H9 (cell line): Measurements from ENCODE around the gene COL8A2. TPM values are rescaled to one million over a fixed set of nuclear protein-coding genes. Genes with fewer than 3 reads are reported as not detected.

Source experiments
- DNase-seq: peaks from one replicate; pipeline ENCODE4 v3.0.0-alpha.2; 2017
- H2AFZ ChIP-seq: one replicate; pipeline ENCODE4 v1.6.1; 2013; ENCODE audit warnings: mild to moderate bottlenecking, low read length, control low read depth, moderate library complexity
- H2AK5ac ChIP-seq: 2 replicates; pipeline ENCODE4 v1.6.1; 2013; ENCODE audit warnings: low read length, control low read depth, mixed read lengths; ENCODE audit not compliant: insufficient read length
- H2BK120ac ChIP-seq: one replicate; pipeline ENCODE4 v1.6.1; 2013; ENCODE audit warnings: low read depth, mild to moderate bottlenecking, low read length, control low read depth, inconsistent platforms; ENCODE audit not compliant: poor library complexity, severe bottlenecking
- H2BK12ac ChIP-seq: 2 replicates; pipeline ENCODE4 v1.6.1; 2013; ENCODE audit warnings: low read length, control low read depth, mixed read lengths, low read depth; ENCODE audit not compliant: insufficient read length
- H2BK15ac ChIP-seq: 2 replicates; pipeline ENCODE4 v1.6.1; 2013; ENCODE audit warnings: low read depth, low read length, control low read depth
- H2BK20ac ChIP-seq: one replicate; pipeline ENCODE4 v1.6.1; 2013; ENCODE audit warnings: low read depth, mild to moderate bottlenecking, low read length, control low read depth, inconsistent platforms; ENCODE audit not compliant: poor library complexity, severe bottlenecking
- H2BK5ac ChIP-seq: 2 replicates; pipeline ENCODE4 v1.6.1; 2013; ENCODE audit warnings: low read length, control low read depth, mixed read lengths; ENCODE audit not compliant: insufficient read length
- H3K14ac ChIP-seq: 2 replicates; pipeline ENCODE4 v1.6.1; 2013; ENCODE audit warnings: low read length, control low read depth; ENCODE audit not compliant: insufficient read depth
- H3K18ac ChIP-seq: 2 replicates; pipeline ENCODE4 v1.6.1; 2013; ENCODE audit warnings: low read depth, mild to moderate bottlenecking, mixed read lengths, low read length, control low read depth; ENCODE audit not compliant: insufficient read length
- H3K23ac ChIP-seq: 2 replicates; pipeline ENCODE4 v1.6.1; 2013; ENCODE audit warnings: low read length, control low read depth, mixed read lengths, low read depth; ENCODE audit not compliant: insufficient read length
- H3K23me2 ChIP-seq: 2 replicates; pipeline ENCODE4 v1.6.1; 2013; ENCODE audit warnings: low read depth, mild to moderate bottlenecking, mixed read lengths, low read length, control low read depth; ENCODE audit not compliant: insufficient read length, poor library complexity, severe bottlenecking
- H3K27ac ChIP-seq: 2 replicates; pipeline ENCODE4 v1.5.1; 2013; ENCODE audit warnings: low read length, control low read depth, mixed read lengths, low read depth; ENCODE audit not compliant: insufficient read length
- H3K27me3 ChIP-seq: 2 replicates; pipeline ENCODE4 v1.6.1; 2013; ENCODE audit warnings: low read length, control low read depth, inconsistent platforms; ENCODE audit not compliant: insufficient read depth
- H3K4ac ChIP-seq: 2 replicates; pipeline ENCODE4 v1.6.1; 2013; ENCODE audit warnings: low read depth, mild to moderate bottlenecking, control low read depth, inconsistent platforms, low read length, moderate library complexity
- H3K4me1 ChIP-seq: 2 replicates; pipeline ENCODE4 v1.6.1; 2013; ENCODE audit warnings: low read length, control low read depth, inconsistent platforms; ENCODE audit not compliant: insufficient read depth
- H3K4me2 ChIP-seq: 2 replicates; pipeline ENCODE4 v1.6.1; 2013; ENCODE audit warnings: low read length, control low read depth, mixed read lengths; ENCODE audit not compliant: insufficient read length, insufficient read depth
- H3K56ac ChIP-seq: 2 replicates; pipeline ENCODE4 v1.6.1; 2013; ENCODE audit warnings: low read depth, mild to moderate bottlenecking, mixed read lengths, low read length, control low read depth; ENCODE audit not compliant: insufficient read length
- H3K79me1 ChIP-seq: 2 replicates; pipeline ENCODE4 v1.6.1; 2013; ENCODE audit warnings: low read depth, mild to moderate bottlenecking, moderate library complexity, low read length, control low read depth, inconsistent platforms; ENCODE audit not compliant: insufficient read depth, poor library complexity, severe bottlenecking
- H3K79me2 ChIP-seq: 2 replicates; pipeline ENCODE4 v1.6.1; 2013; ENCODE audit warnings: low read length, control low read depth, inconsistent platforms; ENCODE audit not compliant: insufficient read depth
- H3K9ac ChIP-seq: 2 replicates; pipeline ENCODE4 v1.6.1; 2013; ENCODE audit warnings: low read length, control low read depth, mixed read lengths; ENCODE audit not compliant: insufficient read length; ENCODE audit errors: extremely low read depth
- H3K9me3 ChIP-seq: one replicate; pipeline ENCODE4 v1.6.1; 2013; ENCODE audit warnings: low read depth, low read length, inconsistent platforms; ENCODE audit not compliant: control insufficient read depth
- H3T11ph ChIP-seq: one replicate; pipeline ENCODE4 v1.6.1; 2013; ENCODE audit warnings: mild to moderate bottlenecking, low read length, control low read depth, inconsistent platforms
- H4K20me1 ChIP-seq: one replicate; pipeline ENCODE4 v1.6.1; 2013; ENCODE audit not compliant: control insufficient read depth, insufficient read length, insufficient read depth
- H4K5ac ChIP-seq: 2 replicates; pipeline ENCODE4 v1.6.1; 2013; ENCODE audit warnings: low read depth, mild to moderate bottlenecking, mixed read lengths, low read length, control low read depth; ENCODE audit not compliant: insufficient read length
- H4K8ac ChIP-seq: replicated peaks from 2 replicates; pipeline ENCODE4 v1.6.1; 2013; ENCODE audit warnings: low read length, control low read depth, mixed read lengths, low read depth; ENCODE audit not compliant: insufficient read length
- H4K91ac ChIP-seq: 2 replicates; pipeline ENCODE4 v1.6.1; 2013; ENCODE audit warnings: low read depth, mild to moderate bottlenecking, moderate library complexity, mixed read lengths, low read length, control low read depth; ENCODE audit not compliant: insufficient read length
- H3K27ac Mint-ChIP-seq, 3 experiments: 2 replicates in 2 of 3; 3 replicates in 1 of 3; pipeline ENCODE4 v1.8.0; 2020 to 2021; ENCODE audit warnings: mixed read lengths in 3 of 3, mild to moderate bottlenecking in 1 of 3, moderate library complexity in 1 of 3
- H3K27me3 Mint-ChIP-seq: 2 replicates; pipeline ENCODE4 v1.8.0; 2021; ENCODE audit warnings: low read depth, mild to moderate bottlenecking, moderate library complexity, mixed read lengths
- H3K36me3 Mint-ChIP-seq, 3 experiments: 2 replicates in 2 of 3; 3 replicates in 1 of 3; pipeline ENCODE4 v1.8.0; 2020 to 2021; ENCODE audit warnings: low read depth in 3 of 3, mixed read lengths in 3 of 3; ENCODE audit not compliant: insufficient read depth in 1 of 3
- H3K4me1 Mint-ChIP-seq, 2 experiments: 2 replicates each; pipeline ENCODE4 v1.8.0; 2020; ENCODE audit warnings: mixed read lengths in 2 of 2
- H3K4me3 Mint-ChIP-seq, 2 experiments: 2 replicates in 1 of 2; 3 replicates in 1 of 2; pipeline ENCODE4 v1.8.0; 2020 to 2021; ENCODE audit warnings: mild to moderate bottlenecking in 2 of 2, mixed read lengths in 2 of 2, moderate library complexity in 1 of 2
- H3K9me3 Mint-ChIP-seq, 2 experiments: 2 replicates in 1 of 2; 3 replicates in 1 of 2; pipeline ENCODE4 v1.8.0; 2020; ENCODE audit warnings: mild to moderate bottlenecking in 2 of 2, mixed read lengths in 2 of 2, moderate library complexity in 1 of 2
- WGBS: extraction: QIAGEN DNeasy Blood & Tissue Kit; methylation state at CpG from one replicate; pipeline ENCODE4 v1.1.7; 2013; ENCODE audit warnings: missing lambda C conversion rate, low lambda C conversion rate, mixed read lengths; ENCODE audit not compliant: insufficient read length; ENCODE audit errors: extremely low coverage; 5-methylcytosine and 5-hydroxymethylcytosine counted together
- total RNA-seq: library from RNA; stranded (reverse); gene quantifications from 2 replicates; pipeline ENCODE4 v1.2.1, GENCODE V29; 2021
- TF ChIP-seq, protein P1 (sequence below): fragments of 200-600 bp; sonication (generic); conservative IDR thresholded peaks from 3 replicates; pipeline ENCODE4 v1.8.0; 2021; ENCODE audit warnings: antibody characterized with exemption, mild to moderate bottlenecking

COL8A2 gene
- total RNA-seq, 1 experiment from 2014 or later: 1.5 TPM

DNA sequence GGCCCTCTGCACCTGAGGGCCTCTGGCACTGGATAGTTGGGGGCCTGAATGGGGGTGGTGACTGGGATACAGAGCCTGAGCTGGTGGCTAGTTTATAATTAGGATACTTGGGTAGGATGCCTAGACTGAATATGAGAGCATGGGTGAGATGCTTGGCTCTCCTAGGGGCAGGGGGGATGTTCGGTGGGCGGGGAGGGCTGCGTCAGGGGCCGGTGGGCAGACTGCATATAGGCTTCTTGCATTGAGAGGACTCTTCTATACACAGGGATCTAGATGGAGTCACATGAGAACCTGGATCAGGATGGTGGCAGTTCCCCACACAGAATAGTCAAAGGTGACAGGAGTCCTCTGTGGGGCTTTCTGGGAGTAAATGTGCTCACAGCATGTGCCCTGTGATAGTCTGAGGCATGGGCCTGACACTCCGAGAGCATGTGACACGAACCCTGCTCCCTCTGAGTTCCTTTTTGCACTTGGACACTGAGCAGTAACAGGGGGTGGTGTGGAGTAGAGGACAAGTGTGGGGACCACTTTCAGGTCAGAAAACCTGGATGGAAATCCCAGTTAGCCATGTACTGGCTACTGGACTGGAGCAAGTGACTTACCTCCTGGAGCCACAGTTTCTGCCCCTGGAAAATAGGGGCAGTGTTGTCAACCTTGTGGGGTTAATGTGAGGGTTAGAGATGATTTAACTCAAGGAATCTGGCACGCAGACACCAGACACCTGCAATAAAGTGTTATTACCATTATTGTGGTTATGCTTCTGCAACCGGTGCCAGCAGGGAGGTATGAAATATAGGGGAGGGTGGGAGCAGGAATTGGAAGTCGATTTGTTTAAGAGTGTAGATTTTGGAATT, 33.2 kb upstream of the COL8A2 start:
- Mint-ChIP-seq H3K4me1 (peaks cover 40 to 50% of the 10 kb centered on the region in 2 experiments), H3K36me3 (peaks cover 0 to 3% (median 0%) of the 10 kb centered on the region in 3 experiments; a peak in 1 of 7 replicates), H3K27ac (no peak overlapping the region), H3K27me3 (peaks cover 24% of the 10 kb centered on the region), H3K4me3 (peak overlapping the region; percentile 81 to 92), H3K9me3 (no peaks in the 10 kb centered on the region)
- no peak overlapping the region for H4K91ac ChIP-seq
- H4K20me1 ChIP-seq: no peaks in the 10 kb centered on the region
- H2AFZ ChIP-seq: no peak overlapping the region
- no peak overlapping the region for H2BK5ac ChIP-seq
- H3K23me2 ChIP-seq: peaks cover 19% of the 10 kb centered on the region
- H3K27me3 ChIP-seq: peaks cover 19% of the 10 kb centered on the region; the same call in 1 of the 2 replicates
- 0 out of 2 replicates have a peak, but pooled peaks cover 3% of the 10 kb centered on the region for H3K4me1 ChIP-seq
- peak overlapping the region; percentile 78 for H3K4me2 ChIP-seq
- H3K14ac ChIP-seq: no peak overlapping the region
- H3T11ph ChIP-seq: no peak overlapping the region
- no peak overlapping the region for H4K5ac ChIP-seq
- H2AK5ac ChIP-seq: no peak overlapping the region
- no peak overlapping the region for H3K4ac ChIP-seq
- 100% methylated on average over 1 of the region's 9 CpGs for WGBS
- DNase-seq: no peak
- H3K9me3 ChIP-seq: no peaks in the 10 kb centered on the region
- H3K79me2 ChIP-seq: peaks cover 9% of the 10 kb centered on the region; the same call in 1 of the 2 replicates
- no peak overlapping the region for H2BK120ac ChIP-seq
- no peak overlapping the region for H2BK20ac ChIP-seq
- peaks cover 4% of the 10 kb centered on the region for H3K79me1 ChIP-seq
- H4K8ac ChIP-seq: no peak overlapping the region
- no peak overlapping the region for H3K56ac ChIP-seq
- no peak overlapping the region for H3K27ac ChIP-seq
- H2BK15ac ChIP-seq: no peak overlapping the region
- H2BK12ac ChIP-seq: no peak overlapping the region
- no peak overlapping the region for H3K18ac ChIP-seq
- no peak overlapping the region for H3K9ac ChIP-seq
- H3K23ac ChIP-seq: no peak overlapping the region
- TF ChIP-seq, protein P1, sequence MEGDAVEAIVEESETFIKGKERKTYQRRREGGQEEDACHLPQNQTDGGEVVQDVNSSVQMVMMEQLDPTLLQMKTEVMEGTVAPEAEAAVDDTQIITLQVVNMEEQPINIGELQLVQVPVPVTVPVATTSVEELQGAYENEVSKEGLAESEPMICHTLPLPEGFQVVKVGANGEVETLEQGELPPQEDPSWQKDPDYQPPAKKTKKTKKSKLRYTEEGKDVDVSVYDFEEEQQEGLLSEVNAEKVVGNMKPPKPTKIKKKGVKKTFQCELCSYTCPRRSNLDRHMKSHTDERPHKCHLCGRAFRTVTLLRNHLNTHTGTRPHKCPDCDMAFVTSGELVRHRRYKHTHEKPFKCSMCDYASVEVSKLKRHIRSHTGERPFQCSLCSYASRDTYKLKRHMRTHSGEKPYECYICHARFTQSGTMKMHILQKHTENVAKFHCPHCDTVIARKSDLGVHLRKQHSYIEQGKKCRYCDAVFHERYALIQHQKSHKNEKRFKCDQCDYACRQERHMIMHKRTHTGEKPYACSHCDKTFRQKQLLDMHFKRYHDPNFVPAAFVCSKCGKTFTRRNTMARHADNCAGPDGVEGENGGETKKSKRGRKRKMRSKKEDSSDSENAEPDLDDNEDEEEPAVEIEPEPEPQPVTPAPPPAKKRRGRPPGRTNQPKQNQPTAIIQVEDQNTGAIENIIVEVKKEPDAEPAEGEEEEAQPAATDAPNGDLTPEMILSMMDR: no peak
